ENCODE data around the gene SLC4A1AP. TPM values are rescaled to one million over a fixed set of nuclear protein-coding genes. Genes with fewer than 3 reads are reported as not detected.

The SLC4A1AP gene
- total and polyA plus RNA-seq, 5 donors, result 19.4 to 21.8 (median 20.6) TPM

- intact Hi-C loops (cut with DNase I), result no loop called here
- Histone ChIP-seq H3K27me3 (ENCODE audit: control insufficient read depth, insufficient read depth) (no peaks in the 10 kb centered on the region), H3K27ac (ENCODE audit: low read length) (peak overlapping the region; percentile 69), H3K4me3 (ENCODE audit: low read length) (no peak overlapping the region), H3K9me3 (ENCODE audit: control insufficient read depth, low read length) (no peaks in the 10 kb centered on the region), H3K4me1 (ENCODE audit: control insufficient read depth, insufficient read depth, low read length) (peaks cover 5% of the 10 kb centered on the region)
- DNase-seq, result no peak
- ATAC-seq, result no peak
- 86% methylated on average over 2 of the region's 2 CpGs for WGBS
Measured at GRCh38 chr2:27721884-27722485, 58.3 kb downstream of the SLC4A1AP start.

GRCh38 chr2:27723372-27724144 lies 59.9 kb downstream of the SLC4A1AP start:
- Histone ChIP-seq H3K9me3 (ENCODE audit: control insufficient read depth, low read length) (no peaks in the 10 kb centered on the region), H3K4me1 (ENCODE audit: control insufficient read depth, insufficient read depth, low read length) (peaks cover 5% of the 10 kb centered on the region), H3K27ac (ENCODE audit: low read length) (peak overlapping the region; percentile 90), H3K4me3 (ENCODE audit: low read length) (no peak overlapping the region), H3K27me3 (ENCODE audit: control insufficient read depth, insufficient read depth) (no peaks in the 10 kb centered on the region)
- WGBS, result 36% methylated on average over 11 of the region's 11 CpGs
- intact Hi-C loops (cut with DNase I), result no loop called here
- ATAC-seq, result peak; percentile 71 to 73
- DNase-seq, result peak; percentile 71 to 81 (median 79)

- Histone ChIP-seq H3K27me3 (ENCODE audit: control insufficient read depth, insufficient read depth) (no peaks in the 10 kb centered on the region), H3K9me3 (ENCODE audit: control insufficient read depth, low read length) (no peaks in the 10 kb centered on the region), H3K4me1 (ENCODE audit: control insufficient read depth, insufficient read depth, low read length) (peaks cover 7% of the 10 kb centered on the region), H3K27ac (ENCODE audit: low read length) (peak overlapping the region; percentile 90), H3K4me3 (ENCODE audit: low read length) (no peak overlapping the region)
- DNase-seq (no peak), ATAC-seq (peak; percentile 3 to 7)
- WGBS, result 69% methylated on average over 3 of the region's 3 CpGs
- intact Hi-C loops (cut with DNase I), result no loop called here
Measured at GRCh38 chr2:27724191-27724590, 60.5 kb downstream of the SLC4A1AP start.

- Histone ChIP-seq H3K4me1 (ENCODE audit: control insufficient read depth, insufficient read depth, low read length) (peaks cover 9% of the 10 kb centered on the region), H3K4me3 (ENCODE audit: low read length) (no peak overlapping the region), H3K9me3 (ENCODE audit: control insufficient read depth, low read length) (no peaks in the 10 kb centered on the region), H3K27me3 (ENCODE audit: control insufficient read depth, insufficient read depth) (no peaks in the 10 kb centered on the region), H3K27ac (ENCODE audit: low read length) (peak overlapping the region; percentile 80)
- 40% methylated on average over 5 of the region's 5 CpGs for WGBS
- ATAC-seq, result peak; percentile 28 to 68
- intact Hi-C loops (cut with DNase I), result no loop called here
- DNase-seq, result no peak
Measured at GRCh38 chr2:27724905-27725701, 61.4 kb downstream of the SLC4A1AP start.

- 75% methylated on average over 9 of the region's 9 CpGs for WGBS
- intact Hi-C loops (cut with DNase I), result no loop called here
- no peak overlapping the region for H3K4me3 ChIP-seq (ENCODE audit: low read length)
- peaks cover 6% of the 10 kb centered on the region for H3K4me1 ChIP-seq (ENCODE audit: control insufficient read depth, insufficient read depth, low read length)
- no peaks in the 10 kb centered on the region for H3K9me3 ChIP-seq (ENCODE audit: control insufficient read depth, low read length)
- H3K27ac ChIP-seq (ENCODE audit: low read length), result no peak overlapping the region
- ATAC-seq (peak in 1 of 2 donors; percentile 50), DNase-seq (no peak)
- H3K27me3 ChIP-seq (ENCODE audit: control insufficient read depth, insufficient read depth), result no peaks in the 10 kb centered on the region
Measured at GRCh38 chr2:27727257-27727656, 63.6 kb downstream of the SLC4A1AP start.

- Histone ChIP-seq H3K4me1 (ENCODE audit: control insufficient read depth, insufficient read depth, low read length) (peaks cover 6% of the 10 kb centered on the region), H3K27ac (ENCODE audit: low read length) (no peak overlapping the region)
- 60% methylated on average over 5 of the region's 5 CpGs for WGBS
Measured at GRCh38 chr2:27728081-27728858, 64.6 kb downstream of the SLC4A1AP start.

GRCh38 chr2:27729198-27729597 lies 65.5 kb downstream of the SLC4A1AP start:
- intact Hi-C loops (cut with DNase I), result no loop called here
- H3K27ac ChIP-seq (ENCODE audit: low read length), result no peak overlapping the region
- WGBS, result 44% methylated on average over 4 of the region's 4 CpGs
- peaks cover 4% of the 10 kb centered on the region for H3K4me1 ChIP-seq (ENCODE audit: control insufficient read depth, insufficient read depth, low read length)
- ATAC-seq (no peak), DNase-seq (no peak)
- H3K9me3 ChIP-seq (ENCODE audit: control insufficient read depth, low read length), result no peaks in the 10 kb centered on the region
- H3K4me3 ChIP-seq (ENCODE audit: low read length), result no peak overlapping the region
- H3K27me3 ChIP-seq (ENCODE audit: control insufficient read depth, insufficient read depth), result no peaks in the 10 kb centered on the region

More at GRCh38 chr2:27728081-27728858, 64.6 kb downstream of the SLC4A1AP start:
- Histone ChIP-seq H3K27me3 (ENCODE audit: control insufficient read depth, insufficient read depth) (no peaks in the 10 kb centered on the region), H3K9me3 (ENCODE audit: control insufficient read depth, low read length) (no peaks in the 10 kb centered on the region), H3K4me3 (ENCODE audit: low read length) (no peak overlapping the region)
- DNase-seq (no peak), ATAC-seq (no peak)
- intact Hi-C loops (cut with DNase I), result no loop called here

GRCh38 chr2:27729614-27730013 lies 65.9 kb downstream of the SLC4A1AP start:
- DNase-seq (no peak), ATAC-seq (no peak)
- peak overlapping the region; percentile 8 for H3K27ac ChIP-seq (ENCODE audit: low read length)
- H3K9me3 ChIP-seq (ENCODE audit: control insufficient read depth, low read length), result no peaks in the 10 kb centered on the region
- H3K4me3 ChIP-seq (ENCODE audit: low read length), result no peak overlapping the region
- H3K27me3 ChIP-seq (ENCODE audit: control insufficient read depth, insufficient read depth), result no peaks in the 10 kb centered on the region
- intact Hi-C loops (cut with DNase I), result loop anchor here in 1 of 4 donors (10.0 kb wide), 1 partner anchor 315 kb away; no protein-coding TSS in a partner anchor
- WGBS, result 96% methylated on average over 4 of the region's 4 CpGs
- peaks cover 4% of the 10 kb centered on the region for H3K4me1 ChIP-seq (ENCODE audit: control insufficient read depth, insufficient read depth, low read length)

- ATAC-seq (peak; percentile 22 to 54), DNase-seq (no peak)
- intact Hi-C loops (cut with DNase I), result loop anchor here in 1 of 4 donors (10.0 kb wide), 1 partner anchor 315 kb away; no protein-coding TSS in a partner anchor
- Histone ChIP-seq H3K4me1 (ENCODE audit: control insufficient read depth, insufficient read depth, low read length) (peaks cover 4% of the 10 kb centered on the region), H3K9me3 (ENCODE audit: control insufficient read depth, low read length) (no peaks in the 10 kb centered on the region), H3K27me3 (ENCODE audit: control insufficient read depth, insufficient read depth) (no peaks in the 10 kb centered on the region), H3K4me3 (ENCODE audit: low read length) (no peak overlapping the region), H3K27ac (ENCODE audit: low read length) (peak overlapping the region; percentile 55)
- WGBS, result 62% methylated on average over 3 of the region's 3 CpGs
Measured at GRCh38 chr2:27730261-27730662, 66.6 kb downstream of the SLC4A1AP start.

- no peak overlapping the region for H3K4me3 ChIP-seq (ENCODE audit: low read length)
- H3K9me3 ChIP-seq (ENCODE audit: control insufficient read depth, low read length), result no peaks in the 10 kb centered on the region
- peaks cover 8% of the 10 kb centered on the region for H3K4me1 ChIP-seq (ENCODE audit: control insufficient read depth, insufficient read depth, low read length)
- H3K27me3 ChIP-seq (ENCODE audit: control insufficient read depth, insufficient read depth), result no peaks in the 10 kb centered on the region
- peak overlapping the region; percentile 27 for H3K27ac ChIP-seq (ENCODE audit: low read length)
- DNase-seq (no peak), ATAC-seq (no peak)
- 67% methylated on average over 4 of the region's 4 CpGs for WGBS
- intact Hi-C loops (cut with DNase I), result loop anchor here in 1 of 4 donors (10.0 kb wide), 1 partner anchor 314 kb away; no protein-coding TSS in a partner anchor
Measured at GRCh38 chr2:27730980-27731691, 67.4 kb downstream of the SLC4A1AP start.

Measured in right cardiac atrium (tissue), 5 donors.